ENCODE results near the gene MGLL. TPM values are rescaled to one million over a fixed set of nuclear protein-coding genes. Genes with fewer than 3 reads are reported as not detected.

Gene MGLL
- total RNA-seq, 2 experiments from 2014 or later = 0.28 to 0.38 TPM

DNA sequence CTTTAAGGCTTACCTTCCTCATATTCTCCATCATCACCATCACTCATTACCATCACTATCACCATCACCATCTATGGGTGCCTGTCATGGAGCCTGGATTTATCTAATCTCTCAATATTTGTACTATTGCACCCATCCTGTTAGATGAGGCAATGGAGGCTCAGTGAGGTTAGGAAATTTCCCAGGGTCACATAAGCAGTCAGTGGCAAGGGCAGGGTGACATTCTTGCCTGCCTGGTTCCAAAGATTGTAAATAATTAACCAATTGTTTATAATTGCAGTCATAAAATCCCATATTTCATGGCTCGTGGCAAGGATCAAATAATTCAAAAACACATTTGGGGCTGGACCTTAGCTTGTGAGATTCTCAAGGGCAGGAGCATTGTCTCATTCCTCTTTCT is 55.2 kb downstream of the MGLL start:
- Histone ChIP-seq H3K27ac (ENCODE audit: low read depth in 1 of 2, low read length in 2 of 2) (no peak overlapping the region), H3K27me3 (ENCODE audit: control insufficient read depth in 1 of 2, insufficient read depth in 2 of 2, low read length in 2 of 2) (peaks cover 0 to 5% of the 10 kb centered on the region in 2 experiments), H3K36me3 (ENCODE audit: insufficient read depth, low read length) (no peaks in the 10 kb centered on the region), H3K4me3 (ENCODE audit: low read length) (no peak overlapping the region), H3K9me3 (ENCODE audit: control insufficient read depth in 1 of 2, insufficient read depth in 1 of 2, low read length in 2 of 2) (no peaks in the 10 kb centered on the region), H3K4me1 (ENCODE audit: insufficient read depth, low read length) (no peaks in the 10 kb centered on the region)
- ChIA-PET CTCF (no interaction called here), POLR2A (no interaction called here)
- DNase-seq (no peak), ATAC-seq (ENCODE audit: poor library complexity) (no peak)
- Mint-ChIP-seq H3K27ac (no peak overlapping the region), H3K36me3 (ENCODE audit: low read depth) (no peaks in the 10 kb centered on the region), H3K9me3 (peaks cover 6% of the 10 kb centered on the region), H3K27me3 (peaks cover 11% of the 10 kb centered on the region), H3K4me1 (ENCODE audit: low read depth) (peaks cover 4% of the 10 kb centered on the region), H3K4me3 (no peak overlapping the region)
- TF ChIP-seq, protein P1, sequence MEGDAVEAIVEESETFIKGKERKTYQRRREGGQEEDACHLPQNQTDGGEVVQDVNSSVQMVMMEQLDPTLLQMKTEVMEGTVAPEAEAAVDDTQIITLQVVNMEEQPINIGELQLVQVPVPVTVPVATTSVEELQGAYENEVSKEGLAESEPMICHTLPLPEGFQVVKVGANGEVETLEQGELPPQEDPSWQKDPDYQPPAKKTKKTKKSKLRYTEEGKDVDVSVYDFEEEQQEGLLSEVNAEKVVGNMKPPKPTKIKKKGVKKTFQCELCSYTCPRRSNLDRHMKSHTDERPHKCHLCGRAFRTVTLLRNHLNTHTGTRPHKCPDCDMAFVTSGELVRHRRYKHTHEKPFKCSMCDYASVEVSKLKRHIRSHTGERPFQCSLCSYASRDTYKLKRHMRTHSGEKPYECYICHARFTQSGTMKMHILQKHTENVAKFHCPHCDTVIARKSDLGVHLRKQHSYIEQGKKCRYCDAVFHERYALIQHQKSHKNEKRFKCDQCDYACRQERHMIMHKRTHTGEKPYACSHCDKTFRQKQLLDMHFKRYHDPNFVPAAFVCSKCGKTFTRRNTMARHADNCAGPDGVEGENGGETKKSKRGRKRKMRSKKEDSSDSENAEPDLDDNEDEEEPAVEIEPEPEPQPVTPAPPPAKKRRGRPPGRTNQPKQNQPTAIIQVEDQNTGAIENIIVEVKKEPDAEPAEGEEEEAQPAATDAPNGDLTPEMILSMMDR (IDR thresholded peaks at IDR 0.05) = no peak
- intact Hi-C loops (cut with DNase I, micrococcal nuclease) = no loop called here

DNA sequence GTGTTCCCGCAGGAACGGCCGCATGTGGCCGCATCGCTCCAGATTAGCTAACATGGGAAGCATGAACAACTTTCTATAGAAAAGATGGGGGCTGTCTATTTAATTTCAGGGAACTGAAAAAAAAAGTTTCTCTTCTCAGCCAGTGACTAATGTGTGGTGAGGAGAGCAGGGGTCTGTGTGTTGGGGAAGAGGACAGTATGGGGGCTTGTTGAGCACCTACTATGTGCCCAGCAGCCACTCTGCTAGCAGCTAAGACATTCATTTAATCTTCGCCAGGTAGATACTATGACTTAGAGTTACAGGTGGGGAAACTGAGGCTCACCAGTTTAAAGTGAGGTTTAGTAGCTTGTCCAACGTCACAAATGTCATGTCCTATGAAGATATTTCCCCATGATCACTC is 56.6 kb downstream of the MGLL start:
- H3K4me1 ChIP-seq (ENCODE audit: insufficient read depth, low read length) = no peaks in the 10 kb centered on the region
- peaks cover 6% of the 10 kb centered on the region for H3K9me3 Mint-ChIP-seq
- H3K36me3 Mint-ChIP-seq (ENCODE audit: low read depth) = no peaks in the 10 kb centered on the region
- ATAC-seq (ENCODE audit: poor library complexity) (no peak), DNase-seq (no peak)
- H3K27me3 Mint-ChIP-seq = peaks cover 11% of the 10 kb centered on the region
- no peaks in the 10 kb centered on the region for H3K36me3 ChIP-seq (ENCODE audit: insufficient read depth, low read length)
- H3K9me3 ChIP-seq (ENCODE audit: control insufficient read depth in 1 of 2, insufficient read depth in 1 of 2, low read length in 2 of 2) = no peaks in the 10 kb centered on the region
- no peak overlapping the region for H3K27ac Mint-ChIP-seq
- TF ChIP-seq, protein P1 (IDR thresholded peaks at IDR 0.05) = no peak
- no peak overlapping the region for H3K27ac ChIP-seq (ENCODE audit: low read depth in 1 of 2, low read length in 2 of 2)
- peaks cover 0 to 5% of the 10 kb centered on the region in 2 experiments for H3K27me3 ChIP-seq (ENCODE audit: control insufficient read depth in 1 of 2, insufficient read depth in 2 of 2, low read length in 2 of 2)
- H3K4me3 Mint-ChIP-seq = no peak overlapping the region
- intact Hi-C loops (cut with DNase I, micrococcal nuclease) = no loop called here
- ChIA-PET POLR2A (no interaction called here), CTCF (no interaction called here)
- peaks cover 8% of the 10 kb centered on the region for H3K4me1 Mint-ChIP-seq (ENCODE audit: low read depth)
- H3K4me3 ChIP-seq (ENCODE audit: low read length) = no peak overlapping the region

DNA sequence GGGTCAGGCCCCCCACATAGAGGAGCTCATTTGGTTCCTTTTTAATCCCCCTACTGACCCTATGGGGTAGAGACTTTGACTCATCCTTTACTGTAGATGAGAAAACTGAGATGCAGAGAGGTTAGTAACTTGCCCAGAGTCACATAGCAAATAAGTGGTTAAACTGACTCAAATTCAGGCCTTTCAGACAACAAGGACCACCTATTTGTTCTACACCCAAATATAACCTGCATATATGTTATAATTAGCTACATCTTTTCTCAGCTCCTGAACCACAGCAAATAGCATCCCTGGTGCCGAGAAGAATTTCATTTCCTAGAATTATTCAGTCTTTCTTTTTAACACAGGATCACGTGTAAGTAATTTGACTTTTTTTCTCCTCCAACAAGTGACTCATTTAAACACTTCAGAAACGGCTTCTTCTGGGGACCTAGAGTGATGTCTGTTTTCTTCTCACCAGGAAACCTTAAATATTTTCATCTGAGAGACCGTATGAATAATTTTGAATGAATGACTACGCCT is 57.4 kb downstream of the MGLL start:
- no peak for ATAC-seq (ENCODE audit: poor library complexity)

More for the DNA sequence above, 57.4 kb downstream of the MGLL start:
- H3K27me3 ChIP-seq (ENCODE audit: control insufficient read depth in 1 of 2, insufficient read depth in 2 of 2, low read length in 2 of 2) = peaks cover 0 to 5% of the 10 kb centered on the region in 2 experiments
- no peak overlapping the region for H3K27ac ChIP-seq (ENCODE audit: low read depth in 1 of 2, low read length in 2 of 2)
- CTCF ChIA-PET = no interaction called here
- Mint-ChIP-seq H3K27me3 (peaks cover 12% of the 10 kb centered on the region), H3K4me1 (ENCODE audit: low read depth) (peaks cover 8% of the 10 kb centered on the region), H3K36me3 (ENCODE audit: low read depth) (no peaks in the 10 kb centered on the region), H3K9me3 (peaks cover 6% of the 10 kb centered on the region), H3K4me3 (no peak overlapping the region), H3K27ac (no peak overlapping the region)
- no peak overlapping the region for H3K4me3 ChIP-seq (ENCODE audit: low read length)
- TF ChIP-seq, protein P1 (IDR thresholded peaks at IDR 0.05) = no peak
- H3K9me3 ChIP-seq (ENCODE audit: control insufficient read depth in 1 of 2, insufficient read depth in 1 of 2, low read length in 2 of 2) = no peaks in the 10 kb centered on the region
- no peaks in the 10 kb centered on the region for H3K36me3 ChIP-seq (ENCODE audit: insufficient read depth, low read length)
- intact Hi-C loops (cut with DNase I, micrococcal nuclease) = no loop called here
- no peaks in the 10 kb centered on the region for H3K4me1 ChIP-seq (ENCODE audit: insufficient read depth, low read length)
- DNase-seq = no peak
- POLR2A ChIA-PET = no interaction called here

Data from CD4-positive, alpha-beta T cell (primary cell).